GM23338 (cell line): ENCODE measurements around the gene HSF5. TPM values are rescaled to one million over a fixed set of nuclear protein-coding genes. Genes with fewer than 3 reads are reported as not detected.

Experiments
- ATAC-seq: fragments of 200-7000 bp; cut with Tn5 transposase; 3 replicates; pipeline ENCODE4 v1.9.1; 2020
- DNase-seq: peaks from one replicate; pipeline ENCODE4 v3.0.0-alpha.2; 2015; ENCODE audit warnings: low spot score
- H2AFZ ChIP-seq: fragments of 200-600 bp; sonication (generic); 2 replicates; pipeline ENCODE4 v1.8.0; 2016; ENCODE audit warnings: antibody characterized with exemption, mild to moderate bottlenecking, moderate library complexity
- H3F3A ChIP-seq: fragments of 200-600 bp; sonication (generic); replicated peaks from 2 replicates; pipeline ENCODE4 v1.8.0; 2017; ENCODE audit warnings: antibody characterized with exemption, mixed run types, low read depth
- H3K27ac ChIP-seq: fragments of 200-600 bp; sonication (generic); 2 replicates; pipeline ENCODE4 v1.6.1; 2016; ENCODE audit warnings: low read depth
- H3K27me3 ChIP-seq: fragments of 200-600 bp; sonication (generic); 2 replicates; pipeline ENCODE4 v1.8.0; 2016; ENCODE audit warnings: mild to moderate bottlenecking, mixed run types, moderate library complexity; ENCODE audit not compliant: insufficient read depth
- H3K36me3 ChIP-seq: fragments of 200-600 bp; sonication (generic); 2 replicates; pipeline ENCODE4 v1.8.0; 2016; ENCODE audit warnings: mild to moderate bottlenecking; ENCODE audit not compliant: insufficient read depth
- H3K4me1 ChIP-seq: fragments of 200-600 bp; sonication (generic); 2 replicates; pipeline ENCODE4 v1.8.0; 2016; ENCODE audit warnings: mild to moderate bottlenecking, moderate library complexity; ENCODE audit not compliant: insufficient read depth
- H3K4me2 ChIP-seq: fragments of 200-600 bp; sonication (generic); 2 replicates; pipeline ENCODE4 v1.7.1; 2017; ENCODE audit warnings: mixed run types
- H3K4me3 ChIP-seq: fragments of 200-600 bp; sonication (generic); 2 replicates; pipeline ENCODE4 v1.6.1; 2016; ENCODE audit warnings: mixed run types
- H3K79me2 ChIP-seq: fragments of 200-600 bp; sonication (generic); replicated peaks from 2 replicates; pipeline ENCODE4 v1.8.0; 2017; ENCODE audit warnings: mild to moderate bottlenecking; ENCODE audit not compliant: insufficient read depth
- H3K9me2 ChIP-seq: fragments of 200-600 bp; sonication (generic); 2 replicates; pipeline ENCODE4 v1.8.0; 2017; ENCODE audit not compliant: insufficient read depth
- H4K20me1 ChIP-seq: fragments of 200-600 bp; sonication (generic); replicated peaks from 2 replicates; pipeline ENCODE4 v1.8.0; 2017; ENCODE audit warnings: mild to moderate bottlenecking; ENCODE audit not compliant: insufficient read depth
- H3K27ac Mint-ChIP-seq: 2 replicates; pipeline ENCODE4 v1.8.0; 2020; ENCODE audit warnings: inconsistent platforms, mild to moderate bottlenecking, moderate library complexity, mixed read lengths
- H3K27me3 Mint-ChIP-seq: 3 replicates; pipeline ENCODE4 v1.8.0; 2022; ENCODE audit warnings: low read depth, mild to moderate bottlenecking, moderate library complexity, mixed read lengths, inconsistent platforms; ENCODE audit not compliant: insufficient read depth, poor library complexity
- H3K36me3 Mint-ChIP-seq: 3 replicates; pipeline ENCODE4 v1.8.0; 2021; ENCODE audit warnings: low read depth, mild to moderate bottlenecking, inconsistent platforms, moderate library complexity, mixed read lengths
- H3K4me1 Mint-ChIP-seq: 3 replicates; pipeline ENCODE4 v1.8.0; 2020; ENCODE audit warnings: mild to moderate bottlenecking, inconsistent platforms, mixed read lengths
- H3K4me3 Mint-ChIP-seq: 3 replicates; pipeline ENCODE4 v1.8.0; 2021; ENCODE audit warnings: moderate library complexity, mild to moderate bottlenecking, inconsistent platforms, mixed read lengths
- H3K9me3 Mint-ChIP-seq: 3 replicates; pipeline ENCODE4 v1.8.0; 2020; ENCODE audit warnings: moderate library complexity, mild to moderate bottlenecking, inconsistent platforms, mixed read lengths
- CTCF ChIP-seq, 2 experiments: fragments of 200-600 bp in 1 of 2; sonication (generic) in 1 of 2; conservative IDR thresholded peaks; 2 replicates each; pipeline versions ENCODE4 v1.5.1 to v1.6.1; 2016 to 2017; ENCODE audit warnings: antibody characterized with exemption in 2 of 2, low read depth in 2 of 2, mild to moderate bottlenecking in 2 of 2, moderate library complexity in 1 of 2
- ETS1 ChIP-seq: IDR thresholded peaks from 2 replicates; pipeline ENCODE4 v1.6.1; 2016; ENCODE audit warnings: antibody characterized with exemption
- POLR2AphosphoS5 ChIP-seq: IDR thresholded peaks from 2 replicates; pipeline ENCODE4 v1.6.1; 2016; ENCODE audit warnings: antibody characterized with exemption, low read depth
- STAT1 ChIP-seq: IDR thresholded peaks from one replicate; pipeline ENCODE4 v1.6.1; 2016; ENCODE audit warnings: antibody characterized with exemption; ENCODE audit not compliant: unreplicated experiment
- ZNF114 ChIP-seq: fragments of 250-450 bp; sonication (Bioruptor Pico); IDR thresholded peaks from 2 replicates; pipeline ENCODE4 v1.5.0; 2020; ENCODE audit warnings: mild to moderate bottlenecking, moderate library complexity
- ZNF331 ChIP-seq: fragments of 250-450 bp; sonication (Bioruptor Pico); IDR thresholded peaks from 2 replicates; pipeline ENCODE4 v1.5.0; 2020; ENCODE audit warnings: low read depth, mild to moderate bottlenecking, moderate library complexity
- ZNF462 ChIP-seq: fragments of 250-450 bp; sonication (Bioruptor Pico); IDR thresholded peaks from 2 replicates; pipeline ENCODE4 v1.5.0; 2020; ENCODE audit warnings: mild to moderate bottlenecking, moderate library complexity
- polyA plus RNA-seq: library from polyadenylated mRNA; unstranded; fragments of >200 nt; fragmentation: Nextera tagmentation; extraction: Ambion mirVana; gene quantifications from 2 replicates; pipeline ENCODE4 v1.2.1, GENCODE V29; 2016
- total RNA-seq: library from RNA; depleted of rRNA; stranded (reverse); fragments of >200 nt; shearing (Covaris generic); gene quantifications from 2 replicates; pipeline ENCODE4 v1.2.3, GENCODE V29; 2014
- TF ChIP-seq, protein P1 (sequence below): IDR thresholded peaks from one replicate; pipeline ENCODE4 v1.6.1; 2018; ENCODE audit warnings: antibody characterized with exemption; ENCODE audit not compliant: unreplicated experiment

The HSF5 gene
- total and polyA plus RNA-seq, 2 experiments from 2014 or later: 0.24 TPM; not detected in 1

DNA sequence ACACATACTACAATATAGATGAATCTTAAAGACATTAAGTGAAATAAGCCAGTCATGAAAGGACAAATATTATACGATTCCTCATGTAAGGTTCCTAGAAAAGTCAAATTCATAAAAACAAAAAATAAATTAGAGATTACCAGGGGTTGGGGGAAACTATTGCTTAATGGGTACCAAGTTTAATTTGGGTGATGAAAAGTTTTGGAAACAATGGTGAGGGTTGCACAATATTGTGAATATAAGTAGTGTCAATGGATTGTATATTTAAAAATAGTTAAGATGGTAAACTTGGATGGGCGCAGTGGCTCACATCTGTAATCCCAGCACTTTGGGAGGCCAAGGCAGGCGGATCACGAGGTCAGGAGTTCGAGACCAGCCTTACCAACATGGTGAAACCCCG is 17.9 kb downstream of the HSF5 start (continued):
- TF ChIP-seq, protein P1, sequence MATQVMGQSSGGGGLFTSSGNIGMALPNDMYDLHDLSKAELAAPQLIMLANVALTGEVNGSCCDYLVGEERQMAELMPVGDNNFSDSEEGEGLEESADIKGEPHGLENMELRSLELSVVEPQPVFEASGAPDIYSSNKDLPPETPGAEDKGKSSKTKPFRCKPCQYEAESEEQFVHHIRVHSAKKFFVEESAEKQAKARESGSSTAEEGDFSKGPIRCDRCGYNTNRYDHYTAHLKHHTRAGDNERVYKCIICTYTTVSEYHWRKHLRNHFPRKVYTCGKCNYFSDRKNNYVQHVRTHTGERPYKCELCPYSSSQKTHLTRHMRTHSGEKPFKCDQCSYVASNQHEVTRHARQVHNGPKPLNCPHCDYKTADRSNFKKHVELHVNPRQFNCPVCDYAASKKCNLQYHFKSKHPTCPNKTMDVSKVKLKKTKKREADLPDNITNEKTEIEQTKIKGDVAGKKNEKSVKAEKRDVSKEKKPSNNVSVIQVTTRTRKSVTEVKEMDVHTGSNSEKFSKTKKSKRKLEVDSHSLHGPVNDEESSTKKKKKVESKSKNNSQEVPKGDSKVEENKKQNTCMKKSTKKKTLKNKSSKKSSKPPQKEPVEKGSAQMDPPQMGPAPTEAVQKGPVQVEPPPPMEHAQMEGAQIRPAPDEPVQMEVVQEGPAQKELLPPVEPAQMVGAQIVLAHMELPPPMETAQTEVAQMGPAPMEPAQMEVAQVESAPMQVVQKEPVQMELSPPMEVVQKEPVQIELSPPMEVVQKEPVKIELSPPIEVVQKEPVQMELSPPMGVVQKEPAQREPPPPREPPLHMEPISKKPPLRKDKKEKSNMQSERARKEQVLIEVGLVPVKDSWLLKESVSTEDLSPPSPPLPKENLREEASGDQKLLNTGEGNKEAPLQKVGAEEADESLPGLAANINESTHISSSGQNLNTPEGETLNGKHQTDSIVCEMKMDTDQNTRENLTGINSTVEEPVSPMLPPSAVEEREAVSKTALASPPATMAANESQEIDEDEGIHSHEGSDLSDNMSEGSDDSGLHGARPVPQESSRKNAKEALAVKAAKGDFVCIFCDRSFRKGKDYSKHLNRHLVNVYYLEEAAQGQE: no peak
- no peak for TF ChIP-seq ZNF462 (CRISPR knock-in tag)

DNA sequence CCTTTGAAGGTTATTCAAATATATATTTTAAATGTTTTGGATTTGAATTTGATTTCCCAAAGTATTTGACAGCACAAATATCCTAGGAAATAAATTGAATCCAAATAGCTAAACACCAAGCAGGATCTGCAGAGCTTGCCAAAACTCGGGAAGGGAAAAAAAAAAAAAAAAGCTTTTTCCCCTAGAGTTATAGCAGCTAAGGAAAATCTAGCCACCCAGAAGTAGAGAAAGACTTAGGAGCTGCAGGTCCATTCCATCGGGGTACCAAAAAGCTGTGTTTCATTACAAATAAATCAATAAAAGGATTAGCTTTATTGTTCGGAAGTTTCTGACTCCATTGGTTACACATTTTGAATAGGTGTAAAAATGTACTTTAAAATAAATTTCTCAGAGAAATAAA is 19.3 kb downstream of the HSF5 start:
- no peak overlapping the region for H3K4me3 ChIP-seq
- H3K4me1 ChIP-seq: no peaks in the 10 kb centered on the region
- no peak overlapping the region for H3K27ac ChIP-seq
- Mint-ChIP-seq H3K27me3 (no peaks in the 10 kb centered on the region), H3K4me3 (no peak overlapping the region), H3K36me3 (no peaks in the 10 kb centered on the region), H3K4me1 (no peaks in the 10 kb centered on the region), H3K9me3 (no peaks in the 10 kb centered on the region), H3K27ac (no peak overlapping the region)
- H3K36me3 ChIP-seq: no peaks in the 10 kb centered on the region
- H2AFZ ChIP-seq: no peak overlapping the region
- no peaks in the 10 kb centered on the region for H3F3A ChIP-seq
- H3K27me3 ChIP-seq: no peaks in the 10 kb centered on the region
- H3K4me2 ChIP-seq: no peak overlapping the region
- TF ChIP-seq, protein P1: no peak
- TF ChIP-seq ZNF331 (CRISPR knock-in tag) (no peak), ETS1 (no peak), POLR2AphosphoS5 (no peak), CTCF (conservative IDR thresholded peaks at IDR 0.05; ENCODE audit: low read depth in 2 of 2) (no peak), ZNF114 (CRISPR knock-in tag) (no peak), STAT1 (no peak)
- no peaks in the 10 kb centered on the region for H3K9me2 ChIP-seq
- ATAC-seq: no peak
- H4K20me1 ChIP-seq: no peaks in the 10 kb centered on the region
- no peak for DNase-seq
- no peaks in the 10 kb centered on the region for H3K79me2 ChIP-seq
